GM12891 (cell line): ENCODE results near the gene PTPN23.

Experiments used
- DNase-seq: peaks from one replicate; pipeline ENCODE4 v3.0.0; 2011; ENCODE audit warnings: low spot score; ENCODE audit not compliant: insufficient read length
- FAIRE-seq: peaks from 2 replicates; lab custom pipeline; 2011; peaks lifted over from hg19 to GRCh38; lab: Jason Lieb, UNC
- PAX5 ChIP-seq: IDR thresholded peaks from 2 replicates; pipeline ENCODE4 v1.6.1; 2011; ENCODE audit warnings: low read length, moderate library complexity, mild to moderate bottlenecking; ENCODE audit not compliant: insufficient read depth, severe bottlenecking
- POLR2A ChIP-seq: IDR thresholded peaks from 2 replicates; pipeline ENCODE4 v1.6.1; 2011; ENCODE audit warnings: low read depth, low read length, control low read depth
- POLR2AphosphoS5 ChIP-seq: IDR thresholded peaks from 2 replicates; pipeline ENCODE4 v1.6.1; 2011; ENCODE audit warnings: low read depth, low read length, control low read depth
- POU2F2 ChIP-seq: IDR thresholded peaks from 2 replicates; pipeline ENCODE4 v1.6.1; 2011; ENCODE audit warnings: low read depth, mild to moderate bottlenecking, control low read depth, low read length, moderate library complexity
- SPI1 ChIP-seq: IDR thresholded peaks from 2 replicates; pipeline ENCODE4 v1.6.1; 2011; ENCODE audit warnings: low read depth, low read length, control low read depth
- TAF1 ChIP-seq: IDR thresholded peaks from 2 replicates; pipeline ENCODE4 v1.6.1; 2011; ENCODE audit warnings: low read depth, low read length, control low read depth

Gene PTPN23

GRCh38 chr3:47404431-47404876 is 23.6 kb downstream of the PTPN23 start:
- TF ChIP-seq SPI1: no peak
- no peak for TF ChIP-seq POLR2AphosphoS5
- no peak for TF ChIP-seq POU2F2
- TF ChIP-seq PAX5: no peak
- TF ChIP-seq TAF1: no peak
- TF ChIP-seq POLR2A: no peak
- FAIRE-seq (no peak), DNase-seq (no peak)

GRCh38 chr3:47404955-47405790 is 24.4 kb downstream of the PTPN23 start:
- FAIRE-seq: no peak
- no peak for DNase-seq
- TF ChIP-seq POU2F2: no peak

- FAIRE-seq (no peak), DNase-seq (no peak)
- TF ChIP-seq TAF1 (no peak), SPI1 (no peak), POU2F2 (no peak), POLR2A (no peak), PAX5 (no peak), POLR2AphosphoS5 (no peak)
Measured at GRCh38 chr3:47405820-47406761, 25.3 kb downstream of the PTPN23 start.

- TF ChIP-seq POLR2AphosphoS5 (no peak), POU2F2 (no peak), TAF1 (no peak), SPI1 (no peak), PAX5 (no peak), POLR2A (no peak)
- FAIRE-seq: no peak
- DNase-seq: no peak
Measured at GRCh38 chr3:47406762-47407149, 25.9 kb downstream of the PTPN23 start.

- DNase-seq: no peak
- no peak for FAIRE-seq
- TF ChIP-seq TAF1 (no peak), POLR2A (no peak), PAX5 (no peak), POLR2AphosphoS5 (no peak), SPI1 (no peak), POU2F2 (no peak)
Measured at GRCh38 chr3:47407237-47407636, 26.4 kb downstream of the PTPN23 start.

- TF ChIP-seq POLR2A: no peak
- no peak for TF ChIP-seq TAF1
- no peak for FAIRE-seq
- DNase-seq: no peak
Measured at GRCh38 chr3:47407896-47408838, 27.3 kb downstream of the PTPN23 start.

GRCh38 chr3:47408839-47409229 is 28.0 kb downstream of the PTPN23 start:
- FAIRE-seq: no peak
- TF ChIP-seq PAX5 (no peak), POLR2AphosphoS5 (no peak), TAF1 (no peak), POLR2A (no peak), SPI1 (no peak), POU2F2 (no peak)

GRCh38 chr3:47409284-47409683 is 28.5 kb downstream of the PTPN23 start:
- FAIRE-seq: no peak
- DNase-seq: no peak
- no peak for TF ChIP-seq POLR2AphosphoS5

More at GRCh38 chr3:47408839-47409229, 28.0 kb downstream of the PTPN23 start:
- DNase-seq: no peak

- FAIRE-seq: no peak
Measured at GRCh38 chr3:47409688-47410416, 29.0 kb downstream of the PTPN23 start.

GRCh38 chr3:47410417-47410720 is 29.5 kb downstream of the PTPN23 start:
- FAIRE-seq: no peak

More at GRCh38 chr3:47409688-47410416, 29.0 kb downstream of the PTPN23 start:
- no peak for DNase-seq
- TF ChIP-seq POU2F2 (no peak), SPI1 (no peak), TAF1 (no peak), POLR2AphosphoS5 (no peak), POLR2A (no peak), PAX5 (no peak)

More at GRCh38 chr3:47410417-47410720, 29.5 kb downstream of the PTPN23 start:
- TF ChIP-seq TAF1 (no peak), POLR2AphosphoS5 (no peak), SPI1 (no peak), PAX5 (no peak), POU2F2 (no peak), POLR2A (no peak)
- DNase-seq: no peak
